WTC11 (cell line): Measurements from ENCODE around the gene ANKS6.

Source experiments
- ETV6 ChIP-seq: sonication (generic); formaldehyde crosslinking; IDR thresholded peaks from 2 replicates; pipeline ENCODE4 v1.8.1; 2022; ENCODE audit warnings: mild to moderate bottlenecking, missing genetic modification reagents
- FOXK1 ChIP-seq: sonication (generic); formaldehyde crosslinking; IDR thresholded peaks from 2 replicates; pipeline ENCODE4 v1.8.0; 2022; ENCODE audit warnings: mild to moderate bottlenecking, moderate library complexity, missing genetic modification reagents
- JUN ChIP-seq: sonication (generic); formaldehyde crosslinking; IDR thresholded peaks from 2 replicates; pipeline ENCODE4 v1.8.0; 2023; ENCODE audit warnings: mild to moderate bottlenecking, missing genetic modification reagents
- SP1 ChIP-seq: sonication (generic); formaldehyde crosslinking; conservative IDR thresholded peaks from 2 replicates; pipeline ENCODE4 v1.8.1; 2022; ENCODE audit warnings: missing genetic modification reagents
- TEAD4 ChIP-seq: sonication (generic); formaldehyde crosslinking; IDR thresholded peaks from 2 replicates; pipeline ENCODE4 v1.8.0; 2022; ENCODE audit warnings: mild to moderate bottlenecking, missing genetic modification reagents
- TF ChIP-seq, protein P1 (sequence below): sonication (generic); formaldehyde crosslinking; IDR thresholded peaks from 2 replicates; pipeline ENCODE4 v1.8.0; 2022; ENCODE audit warnings: mild to moderate bottlenecking, missing genetic modification reagents
- TF ChIP-seq, protein P2 (sequence below): sonication (generic); formaldehyde crosslinking; IDR thresholded peaks from 2 replicates; pipeline ENCODE4 v1.8.0; 2022; ENCODE audit warnings: mild to moderate bottlenecking, missing genetic modification reagents
- TF ChIP-seq, protein P3 (sequence below): fragments of 200-600 bp; IDR thresholded peaks from 2 replicates; pipeline ENCODE4 v1.8.0; 2022; ENCODE audit warnings: antibody characterized with exemption

DNA sequence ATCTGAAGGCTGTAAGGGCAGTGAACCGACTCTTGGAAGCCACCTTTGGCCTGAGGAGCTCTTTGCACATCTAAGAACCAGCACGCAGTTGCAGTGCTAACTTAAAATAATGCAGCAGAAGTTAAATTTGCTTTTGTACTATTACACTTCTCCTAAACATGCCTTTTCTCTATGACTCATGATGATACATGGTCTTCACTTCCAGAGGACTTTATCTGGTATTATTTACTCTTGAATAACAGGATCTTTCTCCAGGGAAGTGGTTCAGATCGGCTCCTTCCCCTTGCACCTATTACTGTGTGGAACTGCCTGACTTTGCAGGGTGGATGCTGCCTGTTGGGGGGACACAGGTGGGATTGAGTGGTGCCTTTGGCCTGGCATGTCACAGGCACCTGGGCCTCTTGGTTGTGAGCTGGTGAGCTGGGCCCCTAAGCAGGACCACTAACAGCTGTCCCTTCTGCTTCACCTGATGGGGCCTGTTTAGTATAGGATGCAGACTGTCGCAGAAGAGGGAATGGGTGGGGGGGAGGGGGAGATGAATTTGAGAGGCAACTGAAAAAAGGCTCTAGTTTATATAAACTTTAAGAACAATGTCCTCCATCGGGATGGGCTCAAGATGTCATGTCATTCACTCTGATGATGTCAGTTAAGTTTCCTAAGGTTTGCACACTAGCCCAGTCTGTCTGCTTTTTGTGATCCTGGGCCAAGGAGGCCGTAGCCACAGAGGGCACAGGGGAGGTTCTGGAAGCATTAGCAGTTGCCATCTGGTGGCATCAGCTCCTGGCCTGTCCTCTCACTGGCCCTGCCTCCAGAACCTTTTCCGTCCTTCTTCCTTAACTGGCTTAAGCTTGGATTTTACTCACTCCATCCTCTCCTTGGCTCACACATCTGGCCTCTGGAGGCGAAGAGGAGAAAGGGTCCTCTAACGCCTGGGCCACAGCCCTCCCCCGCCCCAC, 53.8 kb downstream of the ANKS6 start:
- TF ChIP-seq JUN (CRISPR knock-in tag) (no peak), SP1 (no peak), FOXK1 (CRISPR knock-in tag) (no peak), TEAD4 (CRISPR knock-in tag) (no peak), ETV6 (CRISPR knock-in tag) (no peak)
- TF ChIP-seq, protein P1, sequence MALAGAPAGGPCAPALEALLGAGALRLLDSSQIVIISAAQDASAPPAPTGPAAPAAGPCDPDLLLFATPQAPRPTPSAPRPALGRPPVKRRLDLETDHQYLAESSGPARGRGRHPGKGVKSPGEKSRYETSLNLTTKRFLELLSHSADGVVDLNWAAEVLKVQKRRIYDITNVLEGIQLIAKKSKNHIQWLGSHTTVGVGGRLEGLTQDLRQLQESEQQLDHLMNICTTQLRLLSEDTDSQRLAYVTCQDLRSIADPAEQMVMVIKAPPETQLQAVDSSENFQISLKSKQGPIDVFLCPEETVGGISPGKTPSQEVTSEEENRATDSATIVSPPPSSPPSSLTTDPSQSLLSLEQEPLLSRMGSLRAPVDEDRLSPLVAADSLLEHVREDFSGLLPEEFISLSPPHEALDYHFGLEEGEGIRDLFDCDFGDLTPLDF (CRISPR knock-in tag) = no peak
- TF ChIP-seq, protein P2, sequence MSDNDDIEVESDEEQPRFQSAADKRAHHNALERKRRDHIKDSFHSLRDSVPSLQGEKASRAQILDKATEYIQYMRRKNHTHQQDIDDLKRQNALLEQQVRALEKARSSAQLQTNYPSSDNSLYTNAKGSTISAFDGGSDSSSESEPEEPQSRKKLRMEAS (CRISPR knock-in tag) = no peak
- TF ChIP-seq, protein P3, sequence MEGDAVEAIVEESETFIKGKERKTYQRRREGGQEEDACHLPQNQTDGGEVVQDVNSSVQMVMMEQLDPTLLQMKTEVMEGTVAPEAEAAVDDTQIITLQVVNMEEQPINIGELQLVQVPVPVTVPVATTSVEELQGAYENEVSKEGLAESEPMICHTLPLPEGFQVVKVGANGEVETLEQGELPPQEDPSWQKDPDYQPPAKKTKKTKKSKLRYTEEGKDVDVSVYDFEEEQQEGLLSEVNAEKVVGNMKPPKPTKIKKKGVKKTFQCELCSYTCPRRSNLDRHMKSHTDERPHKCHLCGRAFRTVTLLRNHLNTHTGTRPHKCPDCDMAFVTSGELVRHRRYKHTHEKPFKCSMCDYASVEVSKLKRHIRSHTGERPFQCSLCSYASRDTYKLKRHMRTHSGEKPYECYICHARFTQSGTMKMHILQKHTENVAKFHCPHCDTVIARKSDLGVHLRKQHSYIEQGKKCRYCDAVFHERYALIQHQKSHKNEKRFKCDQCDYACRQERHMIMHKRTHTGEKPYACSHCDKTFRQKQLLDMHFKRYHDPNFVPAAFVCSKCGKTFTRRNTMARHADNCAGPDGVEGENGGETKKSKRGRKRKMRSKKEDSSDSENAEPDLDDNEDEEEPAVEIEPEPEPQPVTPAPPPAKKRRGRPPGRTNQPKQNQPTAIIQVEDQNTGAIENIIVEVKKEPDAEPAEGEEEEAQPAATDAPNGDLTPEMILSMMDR = no peak
